ENCODE measurements around the gene KRT86. TPM values are rescaled to one million over a fixed set of nuclear protein-coding genes. Genes with fewer than 3 reads are reported as not detected.
A peak's percentile ranks its signal among the peaks of the same experiment; 100 is the strongest.
"Not testable (repeated sequence)": the region's sequence is repeated elsewhere in the genome, so short reads cannot be mapped to it uniquely, and the experiment has no call there.

Gene KRT86
- total and polyA plus RNA-seq, 9 donors: 0.04 to 0.34 (median 0.22) TPM; not detected in 1

DNA sequence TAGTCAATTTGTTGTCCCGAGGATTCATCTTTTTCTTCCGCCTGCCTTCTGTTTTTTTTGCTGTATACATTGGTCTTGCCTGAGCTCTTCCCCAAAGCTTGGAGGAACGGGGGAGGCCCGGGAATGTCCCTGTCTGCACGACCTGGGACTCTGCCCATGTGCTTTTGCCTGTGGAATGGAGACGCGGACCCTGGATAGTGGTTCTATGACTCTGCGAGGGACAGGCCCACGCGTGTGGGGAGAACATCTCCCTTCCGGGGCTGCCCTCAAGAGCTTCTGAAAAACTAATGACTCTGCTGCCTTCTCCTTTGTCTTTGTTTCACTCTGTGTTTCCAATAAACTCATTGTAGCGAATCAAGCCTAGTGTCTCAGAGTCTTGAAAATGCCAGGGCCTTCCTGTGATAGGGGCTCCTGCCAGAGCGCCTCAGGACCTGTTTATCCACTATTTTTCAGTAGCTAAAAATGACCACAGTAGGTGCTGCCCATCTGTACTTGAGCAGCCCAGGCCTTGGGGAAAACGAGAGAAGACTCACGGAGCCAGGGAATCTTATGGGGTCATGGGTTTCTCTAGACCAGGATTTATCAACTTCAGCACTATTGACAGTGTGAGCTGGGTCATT is 34.5 kb downstream of the KRT86 start:
- peak overlapping the region; percentile 43 for H3K4me3 ChIP-seq (ENCODE audit: low read length)
- DNase-seq: no peak
- WGBS (ENCODE audit: insufficient coverage): 43% methylated on average over 14 of the region's 15 CpGs
- H3K36me3 ChIP-seq (ENCODE audit: control insufficient read depth, insufficient read depth, low read length): no peaks in the 10 kb centered on the region
- peaks cover 47% of the 10 kb centered on the region for H3K27me3 ChIP-seq (ENCODE audit: control insufficient read depth, insufficient read depth, low read length)
- H3K27ac ChIP-seq (ENCODE audit: low read length): no peak overlapping the region
- no peaks in the 10 kb centered on the region for H3K9me3 ChIP-seq (replicated peaks; ENCODE audit: control insufficient read depth, low read depth, low read length)
- H3K4me1 ChIP-seq (ENCODE audit: control insufficient read depth, insufficient read depth, low read length): peaks cover 54% of the 10 kb centered on the region

DNA sequence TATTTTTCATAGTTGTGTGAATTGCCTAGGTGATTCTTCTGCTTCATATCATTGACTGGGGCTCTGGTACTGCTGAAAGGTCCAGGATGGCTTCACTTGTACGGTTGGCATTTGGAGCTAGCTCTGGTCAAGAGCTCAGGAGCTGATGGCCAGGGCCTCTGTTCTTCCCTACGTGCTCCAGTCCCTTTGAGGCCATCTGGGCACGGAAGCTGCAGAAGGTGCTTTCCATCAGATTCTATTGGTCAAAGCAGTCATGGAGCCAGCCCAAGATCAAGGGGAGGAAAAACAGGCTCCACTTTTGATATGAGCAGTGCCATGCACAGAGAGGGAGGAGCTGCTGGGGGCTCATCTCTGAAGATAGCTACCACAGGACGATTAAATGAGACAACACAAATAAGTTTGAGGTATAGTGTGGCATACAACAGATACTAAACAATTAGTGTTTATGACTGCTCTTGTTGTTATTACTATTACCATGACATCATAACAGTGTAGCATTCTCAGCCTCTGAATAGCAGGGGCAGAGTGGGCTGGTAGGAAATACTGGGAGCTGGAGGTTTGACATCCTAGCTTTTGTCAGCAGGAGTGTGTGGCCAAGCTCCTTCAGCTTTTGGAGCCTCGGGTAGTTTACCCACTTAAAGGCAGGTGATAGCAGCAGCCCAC is 36.3 kb downstream of the KRT86 start:
- 76% methylated on average over 3 of the region's 5 CpGs for WGBS (ENCODE audit: insufficient coverage)
- Histone ChIP-seq H3K4me3 (ENCODE audit: low read length) (no peak overlapping the region), H3K9me3 (replicated peaks; ENCODE audit: control insufficient read depth, low read depth, low read length) (no peaks in the 10 kb centered on the region), H3K4me1 (ENCODE audit: control insufficient read depth, insufficient read depth, low read length) (peaks cover 54% of the 10 kb centered on the region), H3K36me3 (ENCODE audit: control insufficient read depth, insufficient read depth, low read length) (no peaks in the 10 kb centered on the region), H3K27me3 (ENCODE audit: control insufficient read depth, insufficient read depth, low read length) (peaks cover 53% of the 10 kb centered on the region), H3K27ac (ENCODE audit: low read length) (peak overlapping the region; percentile 72)
- no peak for DNase-seq

DNA sequence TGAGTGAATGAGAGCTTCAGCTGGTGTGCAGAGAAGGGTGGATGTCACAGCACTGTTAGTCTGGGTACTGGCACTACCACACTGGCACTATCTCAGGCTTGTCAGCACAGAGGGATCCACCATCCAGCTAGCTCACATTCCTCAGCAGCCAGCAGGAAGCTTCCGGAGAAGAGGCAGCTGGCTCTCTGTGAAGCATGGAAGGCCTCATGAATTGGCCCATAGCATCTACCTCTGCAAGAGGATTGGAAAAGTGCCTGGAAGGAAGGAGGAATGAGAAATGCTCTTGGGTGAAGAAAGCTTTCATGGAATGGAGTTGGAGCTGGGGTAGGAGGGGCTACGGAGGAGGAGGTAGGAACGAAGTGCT is 36.8 kb downstream of the KRT86 start:
- H3K27me3 ChIP-seq (ENCODE audit: control insufficient read depth, insufficient read depth, low read length): peaks cover 53% of the 10 kb centered on the region

DNA sequence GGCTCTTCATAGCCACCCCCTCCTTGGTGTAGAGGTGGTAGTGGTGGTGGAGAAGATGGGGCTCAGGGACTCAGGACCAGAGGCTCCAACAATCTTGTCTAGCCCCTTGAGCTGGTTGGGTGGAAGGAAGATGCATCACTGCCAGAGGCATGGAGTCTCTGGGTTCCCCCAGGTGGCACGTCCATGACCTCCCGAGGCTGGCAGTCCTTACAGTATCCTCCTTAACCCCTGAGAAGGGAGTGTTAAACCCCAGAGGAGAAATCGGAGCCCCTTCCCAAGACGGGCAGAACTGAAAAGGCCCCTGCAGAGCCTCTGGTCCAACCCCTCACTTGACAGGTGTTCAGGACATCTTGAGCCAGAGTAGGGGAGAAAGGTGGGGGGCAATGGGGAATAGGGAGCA is 37.6 kb downstream of the KRT86 start:
- Histone ChIP-seq H3K27ac (ENCODE audit: low read length) (no peak overlapping the region), H3K4me1 (ENCODE audit: control insufficient read depth, insufficient read depth, low read length) (peaks cover 47% of the 10 kb centered on the region), H3K4me3 (ENCODE audit: low read length) (no peak overlapping the region), H3K27me3 (ENCODE audit: control insufficient read depth, insufficient read depth, low read length) (peaks cover 49% of the 10 kb centered on the region), H3K36me3 (ENCODE audit: control insufficient read depth, insufficient read depth, low read length) (no peaks in the 10 kb centered on the region), H3K9me3 (replicated peaks; ENCODE audit: control insufficient read depth, low read depth, low read length) (no peaks in the 10 kb centered on the region)
- no CpG with 5 or more reads among the region's 4 CpGs for WGBS (ENCODE audit: insufficient coverage)
- no peak for DNase-seq

More for the DNA sequence above, 36.8 kb downstream of the KRT86 start:
- 77% methylated on average over 2 of the region's 3 CpGs for WGBS (ENCODE audit: insufficient coverage)
- H3K4me1 ChIP-seq (ENCODE audit: control insufficient read depth, insufficient read depth, low read length): peaks cover 53% of the 10 kb centered on the region
- peak; percentile 49 for DNase-seq
- no peak overlapping the region for H3K4me3 ChIP-seq (ENCODE audit: low read length)
- H3K27ac ChIP-seq (ENCODE audit: low read length): peak overlapping the region; percentile 72
- no peaks in the 10 kb centered on the region for H3K9me3 ChIP-seq (replicated peaks; ENCODE audit: control insufficient read depth, low read depth, low read length)
- H3K36me3 ChIP-seq (ENCODE audit: control insufficient read depth, insufficient read depth, low read length): no peaks in the 10 kb centered on the region

DNA sequence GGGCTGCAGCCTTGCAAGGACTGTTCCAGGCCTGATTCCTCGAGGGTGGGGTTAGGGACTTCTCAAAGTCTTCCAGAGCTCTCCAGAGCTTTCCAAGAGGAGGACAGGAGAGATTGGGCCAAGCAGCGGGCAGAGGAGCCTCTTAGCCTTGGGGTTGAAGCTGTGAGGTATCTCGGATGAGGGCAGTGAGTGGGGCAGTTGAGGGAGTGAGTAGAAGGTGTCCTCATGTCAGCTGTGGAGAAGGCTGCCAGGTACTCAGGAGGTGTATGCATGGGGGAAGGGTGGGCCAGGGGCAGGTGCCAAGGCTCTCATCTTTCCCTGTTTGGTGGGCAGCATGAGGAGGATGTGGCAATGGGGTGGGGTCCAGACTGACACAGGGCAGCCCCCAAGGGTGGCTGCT is 39.0 kb downstream of the KRT86 start:
- Histone ChIP-seq H3K4me1 (ENCODE audit: control insufficient read depth, insufficient read depth, low read length) (peaks cover 36% of the 10 kb centered on the region), H3K4me3 (ENCODE audit: low read length) (no peak overlapping the region), H3K27me3 (ENCODE audit: control insufficient read depth, insufficient read depth, low read length) (peaks cover 41% of the 10 kb centered on the region), H3K27ac (ENCODE audit: low read length) (no peak overlapping the region), H3K36me3 (ENCODE audit: control insufficient read depth, insufficient read depth, low read length) (no peaks in the 10 kb centered on the region), H3K9me3 (replicated peaks; ENCODE audit: control insufficient read depth, low read depth, low read length) (no peaks in the 10 kb centered on the region)
- no peak for DNase-seq
- WGBS (ENCODE audit: insufficient coverage): 95% methylated on average over 2 of the region's 3 CpGs

DNA sequence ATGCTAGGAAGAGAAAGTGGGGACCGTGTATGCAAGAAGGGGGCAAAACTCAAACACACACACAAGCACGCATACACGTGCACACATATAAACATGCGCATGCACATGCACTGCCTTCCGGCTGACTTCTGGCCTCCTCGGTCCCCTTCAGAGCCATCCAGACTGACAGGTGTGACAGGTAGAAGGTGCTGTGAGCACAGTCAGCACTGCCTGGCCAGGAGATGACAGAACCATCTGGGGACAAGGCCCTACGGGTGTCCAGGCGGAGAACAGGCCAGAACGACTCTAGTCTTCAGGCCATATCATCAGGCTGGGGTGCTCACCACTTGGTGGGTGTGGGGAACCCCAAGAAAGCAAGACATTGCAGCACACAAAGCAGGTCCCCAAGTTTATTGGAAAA is 39.5 kb downstream of the KRT86 start:
- WGBS (ENCODE audit: insufficient coverage): 72% methylated on average over 7 of the region's 9 CpGs
- no peak for DNase-seq
- Histone ChIP-seq H3K4me3 (ENCODE audit: low read length) (no peak overlapping the region), H3K27me3 (ENCODE audit: control insufficient read depth, insufficient read depth, low read length) (peaks cover 38% of the 10 kb centered on the region), H3K9me3 (replicated peaks; ENCODE audit: control insufficient read depth, low read depth, low read length) (no peaks in the 10 kb centered on the region), H3K36me3 (ENCODE audit: control insufficient read depth, insufficient read depth, low read length) (no peaks in the 10 kb centered on the region), H3K4me1 (ENCODE audit: control insufficient read depth, insufficient read depth, low read length) (peaks cover 32% of the 10 kb centered on the region), H3K27ac (ENCODE audit: low read length) (no peak overlapping the region)

DNA sequence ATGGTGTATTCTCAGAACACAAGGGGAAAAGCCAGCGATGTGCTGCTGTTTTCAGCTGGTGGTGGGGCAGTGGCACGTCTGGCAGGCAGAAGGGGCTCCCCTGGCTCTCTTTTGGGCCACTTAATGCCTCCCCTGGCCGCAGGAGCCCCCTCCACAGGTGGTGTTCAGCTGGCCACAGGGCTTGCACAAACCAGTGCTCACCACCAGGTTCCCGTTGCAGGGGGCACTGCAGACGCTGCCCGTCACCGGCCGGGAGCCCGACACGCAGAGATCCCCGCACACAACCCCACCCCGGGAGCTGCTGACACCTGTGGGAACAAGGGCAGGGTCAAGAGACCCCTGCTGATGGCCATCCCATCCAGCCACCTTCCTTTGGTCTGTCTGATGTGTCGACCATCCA is 40.1 kb downstream of the KRT86 start:
- no peak for DNase-seq
- 63% methylated on average over 12 of the region's 13 CpGs for WGBS (ENCODE audit: insufficient coverage)
- Histone ChIP-seq H3K4me1 (ENCODE audit: control insufficient read depth, insufficient read depth, low read length) (peaks cover 26% of the 10 kb centered on the region), H3K27me3 (ENCODE audit: control insufficient read depth, insufficient read depth, low read length) (peaks cover 36% of the 10 kb centered on the region), H3K36me3 (ENCODE audit: control insufficient read depth, insufficient read depth, low read length) (no peaks in the 10 kb centered on the region), H3K4me3 (ENCODE audit: low read length) (no peak overlapping the region), H3K9me3 (replicated peaks; ENCODE audit: control insufficient read depth, low read depth, low read length) (no peaks in the 10 kb centered on the region), H3K27ac (ENCODE audit: low read length) (no peak overlapping the region)

DNA sequence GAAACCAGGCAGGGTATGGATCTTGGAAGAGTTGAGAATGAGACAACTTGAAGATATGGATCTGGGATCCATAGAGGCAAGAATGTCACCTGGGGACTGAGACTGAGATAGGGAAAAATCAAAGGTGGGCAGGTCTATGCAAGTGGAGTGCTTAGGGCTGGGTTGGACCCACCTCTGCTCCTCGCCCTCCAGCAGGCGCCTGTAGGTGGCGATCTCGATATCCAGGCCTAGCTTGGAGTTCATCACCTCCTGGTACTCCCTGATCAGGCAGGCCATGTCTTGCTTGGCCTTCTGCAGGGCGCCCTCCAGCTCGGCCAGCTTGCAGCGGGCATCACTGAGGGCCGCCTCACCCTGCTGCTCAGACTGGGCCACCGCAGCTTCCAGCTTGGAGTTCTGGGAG is 41.3 kb downstream of the KRT86 start:
- DNase-seq; H3K4me3 ChIP-seq (ENCODE audit: low read length); H3K27ac ChIP-seq (ENCODE audit: low read length); H3K9me3 ChIP-seq (replicated peaks; ENCODE audit: control insufficient read depth, low read depth, low read length); H3K36me3 ChIP-seq (ENCODE audit: control insufficient read depth, insufficient read depth, low read length): not testable (repeated sequence)
- H3K27me3 ChIP-seq (ENCODE audit: control insufficient read depth, insufficient read depth, low read length): peaks cover 38% of the 10 kb centered on the region
- 25% methylated on average over 2 of the region's 9 CpGs for WGBS (ENCODE audit: insufficient coverage)
- peaks cover 14% of the 10 kb centered on the region for H3K4me1 ChIP-seq (ENCODE audit: control insufficient read depth, insufficient read depth, low read length)

DNA sequence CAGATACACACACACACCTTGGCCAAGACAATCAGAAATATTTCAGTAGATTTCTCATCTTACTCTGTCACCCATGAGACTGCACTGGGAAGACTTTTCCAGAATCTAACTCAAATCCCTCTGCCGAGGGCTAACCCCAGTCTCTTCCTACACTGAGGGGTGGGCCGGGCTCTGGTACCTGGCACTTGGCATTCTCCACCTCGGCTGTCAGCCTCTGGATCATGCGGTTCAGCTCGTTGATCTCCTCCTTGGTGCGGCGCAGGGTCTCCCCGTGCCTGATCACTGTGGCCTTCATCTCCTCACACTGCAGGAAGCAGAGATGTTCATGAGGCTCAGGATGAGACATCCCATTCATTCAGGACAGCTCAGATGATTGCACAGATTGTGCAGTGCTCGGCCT is 41.8 kb downstream of the KRT86 start:
- Histone ChIP-seq H3K27ac (ENCODE audit: low read length) (no peak overlapping the region), H3K9me3 (replicated peaks; ENCODE audit: control insufficient read depth, low read depth, low read length) (no peaks in the 10 kb centered on the region), H3K36me3 (ENCODE audit: control insufficient read depth, insufficient read depth, low read length) (no peaks in the 10 kb centered on the region), H3K4me3 (ENCODE audit: low read length) (no peak overlapping the region), H3K4me1 (ENCODE audit: control insufficient read depth, insufficient read depth, low read length) (peaks cover 11% of the 10 kb centered on the region), H3K27me3 (ENCODE audit: control insufficient read depth, insufficient read depth, low read length) (peaks cover 41% of the 10 kb centered on the region)
- no peak for DNase-seq
- WGBS (ENCODE audit: insufficient coverage): 77% methylated on average over 9 of the region's 9 CpGs

DNA sequence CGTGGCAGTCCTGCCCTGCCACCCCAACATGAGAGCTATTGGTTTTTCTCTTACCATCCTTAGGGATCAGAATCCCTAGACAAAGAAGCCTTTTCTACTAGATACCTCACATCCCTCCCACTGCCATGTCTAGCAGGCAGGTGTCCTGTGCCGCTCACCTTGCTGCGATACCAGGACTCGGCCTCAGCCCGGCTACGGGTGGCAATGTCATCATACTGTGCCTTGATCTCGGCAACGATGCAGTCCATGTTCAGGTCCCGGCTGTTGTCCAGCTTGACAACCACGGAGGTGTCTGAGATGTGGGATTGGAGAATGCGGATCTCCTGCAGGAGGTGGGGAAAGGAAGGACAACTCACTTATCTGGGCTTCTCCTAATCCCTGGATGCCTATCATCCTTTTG is 42.3 kb downstream of the KRT86 start:
- H3K36me3 ChIP-seq (ENCODE audit: control insufficient read depth, insufficient read depth, low read length): no peaks in the 10 kb centered on the region
- H3K9me3 ChIP-seq (replicated peaks; ENCODE audit: control insufficient read depth, low read depth, low read length): no peaks in the 10 kb centered on the region
- 82% methylated on average over 8 of the region's 11 CpGs for WGBS (ENCODE audit: insufficient coverage)
- H3K27me3 ChIP-seq (ENCODE audit: control insufficient read depth, insufficient read depth, low read length): peaks cover 42% of the 10 kb centered on the region
- peaks cover 11% of the 10 kb centered on the region for H3K4me1 ChIP-seq (ENCODE audit: control insufficient read depth, insufficient read depth, low read length)
- H3K4me3 ChIP-seq (ENCODE audit: low read length): no peak overlapping the region
- DNase-seq: no peak
- no peak overlapping the region for H3K27ac ChIP-seq (ENCODE audit: low read length)

Data from muscle of leg (tissue), 11 donors.